IPS-15b (cell line): ENCODE data around the gene ITGA1.

Experiments
- H3K27me3 ChIP-seq: one replicate; pipeline ENCODE4 v1.6.1; 2013; ENCODE audit warnings: low read length; ENCODE audit not compliant: control insufficient read depth, insufficient read depth
- H3K36me3 ChIP-seq: one replicate; pipeline ENCODE4 v1.6.1; 2013; ENCODE audit warnings: low read length; ENCODE audit not compliant: control insufficient read depth, insufficient read depth
- H3K4me1 ChIP-seq: one replicate; pipeline ENCODE4 v1.6.1; 2013; ENCODE audit warnings: mild to moderate bottlenecking, low read length; ENCODE audit not compliant: control insufficient read depth, insufficient read depth
- H3K4me3 ChIP-seq: one replicate; pipeline ENCODE4 v1.5.1; 2013; ENCODE audit warnings: low read depth, low read length
- H3K9ac ChIP-seq: one replicate; pipeline ENCODE4 v1.6.1; 2013; ENCODE audit warnings: low read depth, mild to moderate bottlenecking, low read length
- H3K9me3 ChIP-seq: one replicate; pipeline ENCODE4 v1.6.1; 2013; ENCODE audit warnings: mild to moderate bottlenecking, low read length; ENCODE audit not compliant: control insufficient read depth, insufficient read depth

The ITGA1 gene

GRCh38 chr5:52995914-52996313, 208.2 kb downstream of the ITGA1 start:
- no peaks in the 10 kb centered on the region for H3K9me3 ChIP-seq
- H3K4me3 ChIP-seq: no peak overlapping the region
- H3K27me3 ChIP-seq: no peaks in the 10 kb centered on the region
- no peak overlapping the region for H3K9ac ChIP-seq
- H3K36me3 ChIP-seq: no peaks in the 10 kb centered on the region
- no peaks in the 10 kb centered on the region for H3K4me1 ChIP-seq

DNA sequence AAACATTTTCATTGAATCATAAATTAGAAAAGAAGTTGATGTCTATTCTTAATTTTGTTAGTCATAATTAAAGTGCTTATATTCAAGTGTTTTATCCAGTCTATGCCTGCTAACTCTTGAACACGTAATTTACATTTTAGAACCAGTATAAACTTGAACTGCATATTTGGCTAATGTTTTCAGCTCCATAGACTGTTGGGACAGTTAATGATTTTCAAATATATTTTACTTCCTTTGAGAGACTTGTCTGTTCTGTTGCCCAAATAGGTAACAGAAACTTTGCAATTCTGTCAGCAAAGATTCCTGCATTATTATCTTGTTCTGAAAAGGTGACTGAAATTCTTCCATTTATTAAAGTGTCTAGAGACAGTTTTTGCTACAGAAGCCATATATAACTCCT, 209.3 kb downstream of the ITGA1 start:
- no peak overlapping the region for H3K9ac ChIP-seq

DNA sequence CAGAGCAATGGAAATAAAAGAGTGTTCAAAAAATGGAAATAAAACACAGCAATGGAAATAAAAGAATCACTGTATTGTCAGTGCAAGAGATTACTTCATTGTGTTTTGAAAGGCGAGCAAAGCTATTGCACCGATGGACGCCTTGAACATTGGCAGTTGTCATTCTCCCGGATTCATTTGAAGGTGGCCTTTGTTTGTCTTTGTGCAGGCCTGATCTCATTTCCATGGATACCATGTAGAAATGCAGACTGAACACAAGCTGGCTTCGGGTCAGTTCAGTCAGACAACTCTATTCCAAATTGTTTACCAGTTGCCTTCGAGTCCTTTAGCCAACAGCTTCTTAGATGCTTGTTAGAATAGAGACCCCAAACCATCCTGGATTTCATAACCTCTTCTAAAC, 209.7 kb downstream of the ITGA1 start:
- Histone ChIP-seq H3K36me3 (no peaks in the 10 kb centered on the region), H3K9me3 (no peaks in the 10 kb centered on the region), H3K9ac (no peak overlapping the region), H3K4me1 (no peaks in the 10 kb centered on the region), H3K27me3 (no peaks in the 10 kb centered on the region), H3K4me3 (no peak overlapping the region)

More for the DNA sequence above, 209.3 kb downstream of the ITGA1 start:
- Histone ChIP-seq H3K9me3 (no peaks in the 10 kb centered on the region), H3K4me1 (no peaks in the 10 kb centered on the region), H3K4me3 (no peak overlapping the region), H3K27me3 (no peaks in the 10 kb centered on the region), H3K36me3 (no peaks in the 10 kb centered on the region)

DNA sequence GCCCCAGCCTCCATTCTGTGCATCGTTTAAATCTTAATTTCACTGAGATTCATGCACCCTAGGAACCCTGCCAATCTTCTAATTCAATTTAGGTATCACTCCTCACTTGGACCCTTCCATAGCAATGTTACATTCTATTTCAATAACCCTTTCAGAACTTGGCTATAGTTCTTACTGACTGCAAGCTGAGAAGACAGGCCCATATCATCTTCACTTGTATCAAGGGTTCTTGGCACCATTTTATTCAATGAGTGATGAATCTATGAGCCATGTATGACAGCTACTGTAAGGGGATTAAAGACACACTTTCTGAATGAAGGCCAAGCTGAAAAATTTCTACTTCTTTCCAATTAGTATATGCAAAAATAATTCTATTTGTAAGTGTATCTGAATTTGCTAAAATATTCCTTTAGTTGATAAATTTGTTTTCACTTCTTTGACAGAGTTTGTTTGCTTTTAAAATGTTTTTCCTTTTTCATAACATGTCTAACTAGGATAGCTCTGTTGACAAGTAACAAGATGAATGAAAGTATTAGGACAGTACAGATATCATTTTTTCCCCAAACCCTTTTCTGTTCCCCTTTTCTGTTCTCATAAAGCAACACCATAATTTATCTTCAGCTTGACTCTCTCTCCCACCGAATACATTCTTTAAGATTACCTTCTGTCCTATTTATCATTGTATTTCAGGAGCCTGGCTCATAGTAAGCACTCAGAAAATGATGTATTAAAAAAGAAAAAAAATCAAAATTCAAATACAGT, 211.0 kb downstream of the ITGA1 start:
- Histone ChIP-seq H3K9me3 (no peaks in the 10 kb centered on the region), H3K4me3 (no peak overlapping the region), H3K27me3 (no peaks in the 10 kb centered on the region), H3K4me1 (no peaks in the 10 kb centered on the region), H3K36me3 (no peaks in the 10 kb centered on the region), H3K9ac (no peak overlapping the region)

- no peaks in the 10 kb centered on the region for H3K36me3 ChIP-seq
- no peaks in the 10 kb centered on the region for H3K9me3 ChIP-seq
- no peak overlapping the region for H3K4me3 ChIP-seq
- H3K4me1 ChIP-seq: no peaks in the 10 kb centered on the region
- H3K9ac ChIP-seq: no peak overlapping the region
- H3K27me3 ChIP-seq: no peaks in the 10 kb centered on the region
Measured at GRCh38 chr5:52999344-52999949, 211.7 kb downstream of the ITGA1 start.

GRCh38 chr5:53001541-53001940, 213.8 kb downstream of the ITGA1 start:
- H3K4me3 ChIP-seq: no peak overlapping the region
- H3K36me3 ChIP-seq: no peaks in the 10 kb centered on the region
- no peaks in the 10 kb centered on the region for H3K27me3 ChIP-seq
- H3K9me3 ChIP-seq: no peaks in the 10 kb centered on the region
- no peak overlapping the region for H3K9ac ChIP-seq
- H3K4me1 ChIP-seq: no peaks in the 10 kb centered on the region

GRCh38 chr5:53002491-53002890, 214.8 kb downstream of the ITGA1 start:
- no peak overlapping the region for H3K4me3 ChIP-seq
- no peaks in the 10 kb centered on the region for H3K9me3 ChIP-seq
- no peaks in the 10 kb centered on the region for H3K27me3 ChIP-seq
- H3K9ac ChIP-seq: no peak overlapping the region
- no peaks in the 10 kb centered on the region for H3K4me1 ChIP-seq
- H3K36me3 ChIP-seq: no peaks in the 10 kb centered on the region

- no peak overlapping the region for H3K9ac ChIP-seq
- no peaks in the 10 kb centered on the region for H3K36me3 ChIP-seq
- H3K4me1 ChIP-seq: no peaks in the 10 kb centered on the region
- no peaks in the 10 kb centered on the region for H3K27me3 ChIP-seq
- no peaks in the 10 kb centered on the region for H3K9me3 ChIP-seq
- H3K4me3 ChIP-seq: no peak overlapping the region
Measured at GRCh38 chr5:53003144-53003543, 215.4 kb downstream of the ITGA1 start.

DNA sequence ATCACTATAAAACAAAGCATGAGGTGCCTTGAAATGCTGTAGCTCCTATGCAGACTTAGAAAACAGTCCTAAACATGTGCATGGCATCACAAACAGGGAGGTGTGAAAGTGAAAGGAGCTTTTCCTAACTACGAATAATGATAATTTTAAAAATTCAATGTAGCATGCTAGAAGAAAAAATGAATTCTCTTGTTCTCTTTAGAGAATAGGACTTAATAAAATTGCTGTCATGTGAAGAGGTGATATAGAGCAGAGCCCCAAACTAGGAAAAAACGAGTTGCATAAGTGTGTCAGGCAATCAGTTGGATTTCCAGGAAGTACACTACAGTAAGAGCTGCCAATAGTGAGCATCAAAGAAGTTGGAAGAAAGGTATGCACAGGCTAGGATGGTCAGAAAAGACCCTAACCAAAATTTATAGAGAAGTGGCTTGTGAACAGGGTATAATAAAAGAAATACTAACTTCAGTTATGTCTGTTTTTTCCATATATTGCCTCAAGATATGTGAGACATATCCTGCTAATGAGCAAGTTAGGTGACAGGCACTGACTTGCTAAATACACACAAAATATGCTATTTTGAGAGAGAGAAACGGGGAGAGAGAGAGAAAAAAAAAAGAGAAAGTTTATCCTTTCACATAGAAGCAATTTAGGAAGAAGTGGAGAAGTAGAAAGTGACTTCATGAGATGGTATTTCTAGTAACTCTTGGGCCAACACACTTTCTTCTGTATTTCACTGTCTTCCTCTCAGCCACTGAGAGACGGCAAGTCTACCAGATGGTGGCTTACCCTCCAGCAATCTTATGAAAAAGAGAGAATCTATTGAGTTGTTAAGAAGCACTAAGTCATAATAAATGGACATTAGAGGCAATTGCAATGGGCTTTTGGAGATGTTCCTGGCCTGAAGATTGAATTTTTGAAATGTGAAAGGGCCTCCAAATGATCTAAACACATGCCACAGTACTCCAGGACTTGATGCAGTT, 219.5 kb downstream of the ITGA1 start:
- Histone ChIP-seq H3K9me3 (no peaks in the 10 kb centered on the region), H3K9ac (no peak overlapping the region), H3K36me3 (no peaks in the 10 kb centered on the region), H3K4me1 (no peaks in the 10 kb centered on the region), H3K4me3 (no peak overlapping the region), H3K27me3 (no peaks in the 10 kb centered on the region)

DNA sequence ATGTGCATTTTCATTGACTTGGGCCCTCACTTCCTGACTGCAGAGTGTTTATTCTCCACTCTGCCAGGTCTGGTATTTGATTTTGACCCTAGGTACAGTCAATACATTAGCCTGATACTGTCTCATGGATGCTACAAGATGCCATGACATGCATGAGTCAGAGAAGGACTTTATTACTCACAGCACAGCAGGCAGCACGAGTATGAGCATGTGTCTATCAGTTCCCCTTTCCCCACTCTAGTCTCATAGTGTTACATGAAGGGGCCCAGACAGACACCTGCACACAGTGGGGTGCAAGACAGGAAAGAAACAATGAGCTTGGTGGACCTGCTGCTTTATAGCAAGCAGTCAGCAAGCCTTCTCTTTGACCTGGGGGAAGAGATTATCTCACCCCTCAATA, 221.0 kb downstream of the ITGA1 start:
- Histone ChIP-seq H3K4me1 (no peaks in the 10 kb centered on the region), H3K9me3 (no peaks in the 10 kb centered on the region), H3K27me3 (no peaks in the 10 kb centered on the region), H3K36me3 (no peaks in the 10 kb centered on the region), H3K4me3 (no peak overlapping the region), H3K9ac (no peak overlapping the region)
